GM12875 (cell line): ENCODE measurements around the gene PADI6.

Source experiments
- H3K4me3 ChIP-seq: one replicate; pipeline ENCODE4 v1.5.1; 2011; ENCODE audit warnings: low read depth, low read length, control low read depth
- CTCF ChIP-seq: IDR thresholded peaks from 2 replicates; pipeline ENCODE4 v1.5.1; 2011; ENCODE audit warnings: low read depth, mild to moderate bottlenecking, control low read depth, inconsistent platforms, low read length, moderate library complexity, borderline replicate concordance; ENCODE audit not compliant: insufficient read depth

PADI6 gene

GRCh38 chr1:17436380-17437174 is 64.6 kb downstream of the PADI6 start:
- no peak for TF ChIP-seq CTCF

GRCh38 chr1:17437260-17437579 is 65.2 kb downstream of the PADI6 start:
- peak overlapping the region; percentile 90 for H3K4me3 ChIP-seq
- no peak for TF ChIP-seq CTCF

More at GRCh38 chr1:17436380-17437174, 64.6 kb downstream of the PADI6 start:
- H3K4me3 ChIP-seq: peak overlapping the region; percentile 90

- 0 out of 2 replicates have a peak, but pooled peaks have one; percentile 3 for TF ChIP-seq CTCF
- H3K4me3 ChIP-seq: peak overlapping the region; percentile 90
These were observed 65.8 kb downstream of the PADI6 start for GRCh38 chr1:17437580-17438317.

GRCh38 chr1:17438318-17439249 is 66.6 kb downstream of the PADI6 start:
- no peak for TF ChIP-seq CTCF
- peak overlapping the region; percentile 90 for H3K4me3 ChIP-seq

GRCh38 chr1:17439250-17440073 is 67.5 kb downstream of the PADI6 start, which contains the start of gene RCC2:
Gene RCC2, minus strand, starts transcription at chr1:17439677. Its CDS starts 1,163 bp downstream, at chr1:17438514.
- TF ChIP-seq CTCF: peak; percentile 39; the same call in 1 of the 2 replicates
- peak within 1 kb of the TSS; percentile 90 for H3K4me3 ChIP-seq

- no peak for TF ChIP-seq CTCF
These were observed 68.3 kb downstream of the PADI6 start for GRCh38 chr1:17440074-17440826.

More at GRCh38 chr1:17440074-17440826, 68.3 kb downstream of the PADI6 start:
- peak overlapping the region; percentile 5 for H3K4me3 ChIP-seq
